CD4-positive, CD25-positive, alpha-beta regulatory T cell (primary cell): ENCODE measurements around the gene ZNF570. TPM values are rescaled to one million over a fixed set of nuclear protein-coding genes. Genes with fewer than 3 reads are reported as not detected.

Experiments
- ATAC-seq, 2 donors: fragments of 150-1000 bp; cut with Tn5 transposase; one replicate each; pipeline ENCODE4 v1.10.0; 2021; ENCODE audit warnings: low read depth in 2 of 2, moderate number of reproducible peaks in 2 of 2, moderate library complexity in 1 of 2
- DNase-seq, 3 donors: peaks; one replicate each; pipeline versions ENCODE4 v3.0.0 to v3.0.0-alpha.2; 2012 to 2022; ENCODE audit warnings: mixed read lengths in 1 of 3
- H3K27ac ChIP-seq: one replicate; pipeline ENCODE4 v1.7.0; 2013; ENCODE audit warnings: mild to moderate bottlenecking, low read length; ENCODE audit not compliant: insufficient read depth, poor library complexity, severe bottlenecking
- H3K27me3 ChIP-seq: one replicate; pipeline ENCODE4 v1.7.0; 2013; ENCODE audit warnings: low read length; ENCODE audit not compliant: control insufficient read depth, insufficient read depth
- H3K36me3 ChIP-seq: one replicate; pipeline ENCODE4 v1.7.0; 2013; ENCODE audit warnings: mild to moderate bottlenecking, low read length, moderate library complexity; ENCODE audit not compliant: control insufficient read depth, insufficient read depth
- H3K4me1 ChIP-seq: 2 replicates; pipeline ENCODE4 v1.7.0; 2013; ENCODE audit warnings: mild to moderate bottlenecking, low read length; ENCODE audit not compliant: insufficient read depth, control insufficient read depth, poor library complexity, severe bottlenecking
- H3K4me3 ChIP-seq: one replicate; pipeline ENCODE4 v1.7.0; 2013; ENCODE audit warnings: low read depth, mild to moderate bottlenecking, low read length, moderate library complexity
- H3K9me3 ChIP-seq, 2 experiments: 1 replicate in 1 of 2; 2 replicates in 1 of 2; pipeline ENCODE4 v1.7.0; 2013; ENCODE audit warnings: low read length in 2 of 2, mild to moderate bottlenecking in 1 of 2, moderate library complexity in 1 of 2; ENCODE audit not compliant: control insufficient read depth in 2 of 2
- H3K27ac Mint-ChIP-seq, 3 donors: one replicate each; pipeline ENCODE4 v1.8.0; 2020 to 2022; ENCODE audit warnings: mild to moderate bottlenecking in 3 of 3, mixed read lengths in 3 of 3, moderate library complexity in 2 of 3
- H3K27me3 Mint-ChIP-seq: one replicate; pipeline ENCODE4 v1.8.0; 2022; ENCODE audit warnings: mild to moderate bottlenecking, mixed read lengths
- H3K36me3 Mint-ChIP-seq: one replicate; pipeline ENCODE4 v1.8.0; 2020; ENCODE audit warnings: mixed read lengths
- H3K4me1 Mint-ChIP-seq, 4 donors: one replicate each; pipeline ENCODE4 v1.8.0; 2020 to 2022; ENCODE audit warnings: mixed read lengths in 4 of 4, mild to moderate bottlenecking in 1 of 4
- H3K4me3 Mint-ChIP-seq, 4 donors: one replicate each; pipeline ENCODE4 v1.8.0; 2020 to 2022; ENCODE audit warnings: mild to moderate bottlenecking in 4 of 4, mixed read lengths in 4 of 4, moderate library complexity in 3 of 4
- H3K9me3 Mint-ChIP-seq, 7 donors: one replicate each; pipeline ENCODE4 v1.8.0; 2020 to 2022; ENCODE audit warnings: mixed read lengths in 7 of 7, mild to moderate bottlenecking in 3 of 7, moderate library complexity in 2 of 7
- polyA plus RNA-seq, 4 donors: library from polyadenylated mRNA; unstranded; fragments of 300-500 nt; fragmentation: Illumina TruSeq; gene quantifications; one replicate each; pipeline ENCODE4 v1.2.3, GENCODE V29; 2021
- total RNA-seq: library from RNA; stranded (reverse); gene quantifications from one replicate; pipeline ENCODE4 v1.2.3, GENCODE V29; 2022

The ZNF570 gene
- total and polyA plus RNA-seq, 5 donors from 2014 or later = 2.3 to 10.6 (median 4.3) TPM

- Mint-ChIP-seq H3K27me3 (no peaks in the 10 kb centered on the region), H3K27ac (no peak overlapping the region), H3K9me3 (peaks cover 5 to 39% (median 17%) of the 10 kb centered on the region in 7 donors), H3K36me3 (peaks cover 43% of the 10 kb centered on the region), H3K4me1 (peaks cover 0 to 4% (median 0%) of the 10 kb centered on the region in 4 donors), H3K4me3 (no peak overlapping the region)
- DNase-seq (no peak), ATAC-seq (no peak)
- peaks cover 31 to 53% of the 10 kb centered on the region in 2 experiments for H3K9me3 ChIP-seq
- peaks cover 34% of the 10 kb centered on the region for H3K36me3 ChIP-seq
- H3K4me3 ChIP-seq = no peak overlapping the region
- no peaks in the 10 kb centered on the region for H3K27me3 ChIP-seq
- no peak overlapping the region for H3K27ac ChIP-seq
- H3K4me1 ChIP-seq = peaks cover 4% of the 10 kb centered on the region
These were observed 42.7 kb downstream of the ZNF570 start for GRCh38 chr19:37511821-37512220.

DNA sequence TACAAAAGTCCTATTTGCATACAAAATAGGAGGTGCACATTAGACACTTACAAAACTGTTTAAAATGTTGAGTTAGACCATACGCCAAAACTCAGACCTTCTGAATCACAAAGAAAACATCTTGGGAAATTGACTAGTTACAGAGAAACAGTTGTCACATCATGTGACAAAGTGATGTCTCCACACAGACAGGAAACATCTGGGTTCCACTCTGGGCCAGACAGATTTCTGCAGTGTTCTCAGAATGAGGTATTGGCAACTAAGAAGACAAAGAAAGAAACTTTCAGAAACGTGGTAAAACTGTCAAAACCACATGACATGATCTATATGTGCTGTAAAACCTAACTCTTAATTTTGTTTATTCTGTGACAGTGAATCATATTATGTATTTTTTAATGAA is 44.2 kb downstream of the ZNF570 start:
- Mint-ChIP-seq H3K27me3 (no peaks in the 10 kb centered on the region), H3K27ac (no peak overlapping the region), H3K9me3 (peaks cover 5 to 46% (median 21%) of the 10 kb centered on the region in 7 donors), H3K4me3 (no peak overlapping the region), H3K4me1 (no peaks in the 10 kb centered on the region), H3K36me3 (peaks cover 53% of the 10 kb centered on the region)
- Histone ChIP-seq H3K36me3 (peaks cover 34% of the 10 kb centered on the region), H3K27me3 (no peaks in the 10 kb centered on the region), H3K4me3 (no peak overlapping the region), H3K9me3 (peaks cover 37 to 64% of the 10 kb centered on the region in 2 experiments), H3K4me1 (no peaks in the 10 kb centered on the region), H3K27ac (no peak overlapping the region)
- DNase-seq (no peak), ATAC-seq (no peak)

DNA sequence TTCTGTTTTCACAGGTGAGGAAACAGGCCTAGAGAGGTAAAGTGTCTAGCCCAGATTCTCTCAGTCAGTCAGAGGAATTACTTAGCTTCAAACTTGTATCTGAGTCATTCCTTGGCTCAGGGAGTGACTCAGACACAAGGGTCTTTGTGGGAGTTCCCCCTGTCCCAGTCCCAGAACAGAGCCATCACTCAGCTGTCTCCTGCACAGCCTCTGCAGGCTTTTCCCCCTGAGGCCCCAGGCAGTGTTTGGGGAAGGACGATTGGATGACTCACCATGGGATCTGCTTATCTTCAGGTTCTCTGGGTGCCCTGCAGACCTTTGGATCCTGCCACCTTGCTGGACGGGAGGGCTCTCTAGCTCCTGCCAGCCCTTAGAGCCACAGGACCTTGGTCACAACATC is 50.7 kb downstream of the ZNF570 start:
- peaks cover 0 to 61% (median 22%) of the 10 kb centered on the region in 7 donors for H3K9me3 Mint-ChIP-seq
- no peaks in the 10 kb centered on the region for H3K27me3 Mint-ChIP-seq
- H3K27ac Mint-ChIP-seq = no peak overlapping the region
- DNase-seq (no peak), ATAC-seq (no peak)
- Histone ChIP-seq H3K4me1 (no peaks in the 10 kb centered on the region), H3K27ac (no peak overlapping the region), H3K4me3 (no peak overlapping the region), H3K9me3 (peaks cover 37 to 74% of the 10 kb centered on the region in 2 experiments), H3K36me3 (peaks cover 30% of the 10 kb centered on the region), H3K27me3 (no peaks in the 10 kb centered on the region)
- H3K4me1 Mint-ChIP-seq = no peaks in the 10 kb centered on the region
- peaks cover 55% of the 10 kb centered on the region for H3K36me3 Mint-ChIP-seq
- no peak overlapping the region for H3K4me3 Mint-ChIP-seq

GRCh38 chr19:37537391-37537947 is 68.3 kb downstream of the ZNF570 start:
- no peaks in the 10 kb centered on the region for H3K27me3 ChIP-seq
- H3K27me3 Mint-ChIP-seq = no peaks in the 10 kb centered on the region
- H3K36me3 Mint-ChIP-seq = peaks cover 45% of the 10 kb centered on the region
- no peak overlapping the region for H3K4me3 Mint-ChIP-seq
- peaks cover 0 to 7% (median 0%) of the 10 kb centered on the region in 4 donors for H3K4me1 Mint-ChIP-seq
- H3K36me3 ChIP-seq = peaks cover 40% of the 10 kb centered on the region
- peaks cover 0 to 72% (median 24%) of the 10 kb centered on the region in 7 donors for H3K9me3 Mint-ChIP-seq
- H3K4me3 ChIP-seq = no peak overlapping the region
- no peak overlapping the region for H3K27ac ChIP-seq
- ATAC-seq (no peak), DNase-seq (no peak)
- H3K4me1 ChIP-seq = no peaks in the 10 kb centered on the region
- H3K9me3 ChIP-seq = peaks cover 72 to 97% of the 10 kb centered on the region in 2 experiments
- H3K27ac Mint-ChIP-seq = no peak overlapping the region

Other genes starting within 250 kb of the ZNF570 start
- gene ZNF527, start 98.3 kb upstream of the ZNF570 start, total RNA-seq = 12.5 TPM
- gene ZNF527, start 98.3 kb upstream of the ZNF570 start, polyA plus RNA-seq = 10 to 100 TPM in 1 of 4 donors, 1 to 10 TPM in 3; 6.1 to 10.8 (median 8.9) TPM
- gene ZNF569, start 1.9 kb upstream of the ZNF570 start, total RNA-seq = 8.5 TPM
- gene ZNF569, start 1.9 kb upstream of the ZNF570 start, polyA plus RNA-seq = 1 to 10 TPM; 4.2 to 6.3 (median 4.5) TPM
- 4.5 TPM for gene ZNF793, start 37.6 kb downstream of the ZNF570 start, total RNA-seq
- gene ZNF793, start 37.6 kb downstream of the ZNF570 start, polyA plus RNA-seq = 1 to 10 TPM in 3 of 4 donors, under 1 TPM in 1; 0.07 to 2.2 (median 1.8) TPM
- 16.8 TPM for gene ZNF571, start 125.4 kb downstream of the ZNF570 start, total RNA-seq
- gene ZNF571, start 125.4 kb downstream of the ZNF570 start, polyA plus RNA-seq = 1 to 10 TPM; 4.4 to 5.8 (median 5.3) TPM
- gene ZNF540, start 125.5 kb downstream of the ZNF570 start, total RNA-seq = 8.1 TPM
- gene ZNF540, start 125.5 kb downstream of the ZNF570 start, polyA plus RNA-seq = 1 to 10 TPM; 5.0 to 8.9 (median 6.1) TPM
- 10.7 TPM for gene ZFP30, start 186.1 kb downstream of the ZNF570 start, total RNA-seq
- 1 to 10 TPM; 1.5 to 2.6 (median 2.3) TPM for gene ZFP30, start 186.1 kb downstream of the ZNF570 start, polyA plus RNA-seq